ENCODE results near the gene FCHO2. TPM values are rescaled to one million over a fixed set of nuclear protein-coding genes. Genes with fewer than 3 reads are reported as not detected.

Gene FCHO2
- total and polyA plus RNA-seq, 2 of the 4 experiments (the other 2 are of a cell fraction) = 6.1 to 23.5 TPM

GRCh38 chr5:72940082-72940481, 15.8 kb upstream of the FCHO2 start:
- no peak for ATAC-seq (ENCODE audit: low read depth)

More at GRCh38 chr5:72940082-72940481, 15.8 kb upstream of the FCHO2 start:
- no peak overlapping the region for H4K8ac ChIP-seq (ENCODE audit: low read depth in 2 of 2, low read length in 2 of 2)
- no peaks in the 10 kb centered on the region for H4K20me1 ChIP-seq (ENCODE audit: insufficient read depth, low read length)
- H3K9me1 ChIP-seq (ENCODE audit: insufficient read depth, low read length) = no peaks in the 10 kb centered on the region
- H3K4me2 ChIP-seq (ENCODE audit: low read depth, low read length) = no peak overlapping the region
- H3K14ac ChIP-seq (replicated peaks; ENCODE audit: low read depth, low read length) = no peak overlapping the region
- no peak overlapping the region for H2AK9ac ChIP-seq (replicated peaks; ENCODE audit: low read depth, low read length, poor library complexity)
- no peaks in the 10 kb centered on the region for H3K79me1 ChIP-seq (ENCODE audit: low read depth in 1 of 2, low read length in 2 of 2)
- no peaks in the 10 kb centered on the region for H3K36me3 ChIP-seq (ENCODE audit: control insufficient read depth, insufficient read depth, low read length)
- no peak overlapping the region for H2BK120ac ChIP-seq (ENCODE audit: low read depth, low read length)
- intact Hi-C loops (cut with micrococcal nuclease) (no loop called here), dilution Hi-C loops (cut with HindIII; ENCODE audit: low sequenced_read_pairs, unreplicated experiment) (no loop called here), in situ Hi-C loops (cut with MboI; ENCODE audit: low sequenced_read_pairs) (no loop called here)
- no peak overlapping the region for H4K5ac ChIP-seq (ENCODE audit: low read depth, low read length)
- no peak overlapping the region for H4K91ac ChIP-seq (ENCODE audit: insufficient read depth, low read depth, low read length)
- H3K9me3 ChIP-seq (ENCODE audit: control insufficient read depth, insufficient read depth, low read length) = no peaks in the 10 kb centered on the region
- H2AFZ ChIP-seq (replicated peaks; ENCODE audit: low read length, poor library complexity) = no peak overlapping the region
- no peak overlapping the region for H2BK20ac ChIP-seq (ENCODE audit: low read depth, low read length)
- CTCF ChIA-PET = no interaction called here
- POLR2A ChIA-PET (ENCODE audit: unreplicated experiment) = no interaction called here
- H3K27me3 ChIP-seq (ENCODE audit: control insufficient read depth, insufficient read depth, low read length) = no peaks in the 10 kb centered on the region
- no TSS peak for BruUV-seq (replicated peaks)
- H3K27ac ChIP-seq (ENCODE audit: insufficient read depth, low read length) = no peak overlapping the region
- DNase-seq = no peak
- H3K4ac ChIP-seq (ENCODE audit: low read depth, low read length) = no peak overlapping the region
- no peak overlapping the region for H3K56ac ChIP-seq (ENCODE audit: extremely low read depth, insufficient read depth, low read length)
- no peak overlapping the region for H3K18ac ChIP-seq (ENCODE audit: low read depth, low read length)
- H2BK15ac ChIP-seq (ENCODE audit: low read depth, low read length) = no peak overlapping the region
- H3K4me1 ChIP-seq (ENCODE audit: control insufficient read depth, insufficient read depth, low read length) = no peaks in the 10 kb centered on the region
- no peak overlapping the region for H3K23ac ChIP-seq (ENCODE audit: low read depth, low read length)
- 60% methylated on average over 1 of the region's 4 CpGs; no CpG with 5 or more reads in 1 of the 2 experiments for WGBS, 2 experiments (ENCODE audit: extremely low coverage in 2 of 2, insufficient read length in 1 of 2)
- H3K4me3 ChIP-seq (ENCODE audit: insufficient read depth, low read depth, low read length) = no peak overlapping the region
- TF ChIP-seq CEBPB (IDR thresholded peaks at IDR 0.05; ENCODE audit: low read depth, low read length) (no peak), CHD1 (IDR thresholded peaks at IDR 0.05; ENCODE audit: low read depth, low read length) (no peak), RFX5 (IDR thresholded peaks at IDR 0.05; ENCODE audit: low read depth, low read length) (no peak), MXI1 (IDR thresholded peaks at IDR 0.05; ENCODE audit: borderline replicate concordance, low read depth, low read length) (no peak), RAD21 (IDR thresholded peaks at IDR 0.05; ENCODE audit: low read length) (no peak), POLR2A (IDR thresholded peaks at IDR 0.05; ENCODE audit: low read depth, low read length) (no peak), MAZ (IDR thresholded peaks at IDR 0.05; ENCODE audit: borderline replicate concordance, low read depth, low read length) (no peak), FOS (IDR thresholded peaks at IDR 0.05; ENCODE audit: low read depth, low read length) (no peak), SMC3 (IDR thresholded peaks at IDR 0.05; ENCODE audit: low read depth, low read length) (no peak), RCOR1 (IDR thresholded peaks at IDR 0.05; ENCODE audit: insufficient replicate concordance, low read length) (no peak), NFE2L2 (IDR thresholded peaks at IDR 0.05; ENCODE audit: low read depth, low read length) (no peak), MAFK (IDR thresholded peaks at IDR 0.05; ENCODE audit: low read depth, low read length) (no peak), BHLHE40 (IDR thresholded peaks at IDR 0.05; ENCODE audit: low read depth, low read length) (no peak)
- TF ChIP-seq, protein P1, sequence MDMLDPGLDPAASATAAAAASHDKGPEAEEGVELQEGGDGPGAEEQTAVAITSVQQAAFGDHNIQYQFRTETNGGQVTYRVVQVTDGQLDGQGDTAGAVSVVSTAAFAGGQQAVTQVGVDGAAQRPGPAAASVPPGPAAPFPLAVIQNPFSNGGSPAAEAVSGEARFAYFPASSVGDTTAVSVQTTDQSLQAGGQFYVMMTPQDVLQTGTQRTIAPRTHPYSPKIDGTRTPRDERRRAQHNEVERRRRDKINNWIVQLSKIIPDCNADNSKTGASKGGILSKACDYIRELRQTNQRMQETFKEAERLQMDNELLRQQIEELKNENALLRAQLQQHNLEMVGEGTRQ (IDR thresholded peaks at IDR 0.05; ENCODE audit: low read depth, low read length) = no peak
- TF ChIP-seq, protein P2, sequence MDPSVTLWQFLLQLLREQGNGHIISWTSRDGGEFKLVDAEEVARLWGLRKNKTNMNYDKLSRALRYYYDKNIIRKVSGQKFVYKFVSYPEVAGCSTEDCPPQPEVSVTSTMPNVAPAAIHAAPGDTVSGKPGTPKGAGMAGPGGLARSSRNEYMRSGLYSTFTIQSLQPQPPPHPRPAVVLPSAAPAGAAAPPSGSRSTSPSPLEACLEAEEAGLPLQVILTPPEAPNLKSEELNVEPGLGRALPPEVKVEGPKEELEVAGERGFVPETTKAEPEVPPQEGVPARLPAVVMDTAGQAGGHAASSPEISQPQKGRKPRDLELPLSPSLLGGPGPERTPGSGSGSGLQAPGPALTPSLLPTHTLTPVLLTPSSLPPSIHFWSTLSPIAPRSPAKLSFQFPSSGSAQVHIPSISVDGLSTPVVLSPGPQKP (IDR thresholded peaks at IDR 0.05; ENCODE audit: borderline replicate concordance, low read depth, low read length) = no peak
- TF ChIP-seq, protein P3, sequence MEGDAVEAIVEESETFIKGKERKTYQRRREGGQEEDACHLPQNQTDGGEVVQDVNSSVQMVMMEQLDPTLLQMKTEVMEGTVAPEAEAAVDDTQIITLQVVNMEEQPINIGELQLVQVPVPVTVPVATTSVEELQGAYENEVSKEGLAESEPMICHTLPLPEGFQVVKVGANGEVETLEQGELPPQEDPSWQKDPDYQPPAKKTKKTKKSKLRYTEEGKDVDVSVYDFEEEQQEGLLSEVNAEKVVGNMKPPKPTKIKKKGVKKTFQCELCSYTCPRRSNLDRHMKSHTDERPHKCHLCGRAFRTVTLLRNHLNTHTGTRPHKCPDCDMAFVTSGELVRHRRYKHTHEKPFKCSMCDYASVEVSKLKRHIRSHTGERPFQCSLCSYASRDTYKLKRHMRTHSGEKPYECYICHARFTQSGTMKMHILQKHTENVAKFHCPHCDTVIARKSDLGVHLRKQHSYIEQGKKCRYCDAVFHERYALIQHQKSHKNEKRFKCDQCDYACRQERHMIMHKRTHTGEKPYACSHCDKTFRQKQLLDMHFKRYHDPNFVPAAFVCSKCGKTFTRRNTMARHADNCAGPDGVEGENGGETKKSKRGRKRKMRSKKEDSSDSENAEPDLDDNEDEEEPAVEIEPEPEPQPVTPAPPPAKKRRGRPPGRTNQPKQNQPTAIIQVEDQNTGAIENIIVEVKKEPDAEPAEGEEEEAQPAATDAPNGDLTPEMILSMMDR (conservative IDR thresholded peaks at IDR 0.05; ENCODE audit: low read depth, low read length) = no peak
- H3K9ac ChIP-seq (ENCODE audit: low read depth, low read length) = no peak overlapping the region
- H2AK5ac ChIP-seq (ENCODE audit: low read depth, low read length) = no peak overlapping the region
- H2BK5ac ChIP-seq (ENCODE audit: low read depth, low read length, poor library complexity, severe bottlenecking) = no peak overlapping the region

Data from IMR-90 (cell line).